Inferior parietal cortex (tissue), 1 donor: ENCODE data around the gene SIM2.
"Not testable (repeated sequence)": the region's sequence is repeated elsewhere in the genome, so short reads cannot be mapped to it uniquely, and the experiment has no call there.

Experiments
- DNase-seq: peaks from one replicate; pipeline ENCODE4 v3.0.0-alpha.2; 2016; ENCODE audit errors: extremely low spot score

SIM2 gene

GRCh38 chr21:36698981-36699545, at the start of gene SIM2:
TSS of gene SIM2 (plus strand) at chr21:36699115. CDS start at chr21:36699747, 632 bp downstream.
- DNase-seq = no peak

- peak; percentile 76 for DNase-seq
Observed at GRCh38 chr21:36654324-36654723, 44.6 kb upstream of the SIM2 start.

- no peak for DNase-seq
Observed at GRCh38 chr21:36654796-36655325, 44.1 kb upstream of the SIM2 start.

- no peak for DNase-seq
Observed at GRCh38 chr21:36656138-36656537, 42.8 kb upstream of the SIM2 start.

GRCh38 chr21:36657290-36657689, 41.6 kb upstream of the SIM2 start:
- DNase-seq = not testable (repeated sequence)

- DNase-seq = no peak
Observed at GRCh38 chr21:36657999-36658398, 40.9 kb upstream of the SIM2 start.

GRCh38 chr21:36658926-36659325, 40.0 kb upstream of the SIM2 start:
- no peak for DNase-seq

- peak; percentile 18 for DNase-seq
Observed at GRCh38 chr21:36661511-36662309, 37.2 kb upstream of the SIM2 start.

- DNase-seq = no peak
Observed at GRCh38 chr21:36663033-36663855, 35.7 kb upstream of the SIM2 start.

- no peak for DNase-seq
Observed at GRCh38 chr21:36664662-36664990, 34.3 kb upstream of the SIM2 start.

GRCh38 chr21:36665806-36666205, 33.1 kb upstream of the SIM2 start:
- no peak for DNase-seq

GRCh38 chr21:36668713-36669112, 30.2 kb upstream of the SIM2 start:
- no peak for DNase-seq

- no peak for DNase-seq
Observed at GRCh38 chr21:36671836-36672235, 27.1 kb upstream of the SIM2 start.

- not testable (repeated sequence) for DNase-seq
Observed at GRCh38 chr21:36672296-36672695, 26.6 kb upstream of the SIM2 start.

GRCh38 chr21:36672737-36673136, 26.2 kb upstream of the SIM2 start:
- no peak for DNase-seq

GRCh38 chr21:36676039-36676950, 22.6 kb upstream of the SIM2 start:
- DNase-seq = no peak

GRCh38 chr21:36677443-36677842, 21.5 kb upstream of the SIM2 start:
- DNase-seq = no peak

GRCh38 chr21:36678538-36678937, 20.4 kb upstream of the SIM2 start:
- DNase-seq = no peak

GRCh38 chr21:36681117-36681631, 17.7 kb upstream of the SIM2 start:
- DNase-seq = no peak

- no peak for DNase-seq
Observed at GRCh38 chr21:36684957-36685714, 13.8 kb upstream of the SIM2 start.
